Stimulated activated CD8-positive, alpha-beta memory T cell treated with anti-CD3 and anti-CD28 coated beads, Interleukin-7, amount 100 ng/mL, for 24 hours (primary cell): ENCODE results near the gene C12orf43.

Experiments used
- DNase-seq: peaks from one replicate; pipeline ENCODE4 v3.0.0-alpha.2; 2020; ENCODE audit warnings: low read depth

C12orf43 gene

GRCh38 chr12:120978296-120979219 is 37.7 kb downstream of the C12orf43 start, which contains the start of gene HNF1A:
Gene HNF1A, plus strand, starts transcription at chr12:120978543. Its CDS starts 226 bp downstream, at chr12:120978769.
- no peak for DNase-seq

GRCh38 chr12:120977531-120978295 is 38.6 kb downstream of the C12orf43 start:
- no peak for DNase-seq

GRCh38 chr12:120972870-120973543 is 43.3 kb downstream of the C12orf43 start:
- no peak for DNase-seq

- DNase-seq: no peak
Measured at GRCh38 chr12:120971299-120972180, 44.7 kb downstream of the C12orf43 start.

GRCh38 chr12:120970310-120970709 is 46.0 kb downstream of the C12orf43 start:
- DNase-seq: no peak

GRCh38 chr12:120965534-120966091 is 50.7 kb downstream of the C12orf43 start:
- no peak for DNase-seq

GRCh38 chr12:120964298-120964697 is 52.0 kb downstream of the C12orf43 start:
- no peak for DNase-seq

- DNase-seq: no peak
Measured at GRCh38 chr12:120962532-120963020, 53.7 kb downstream of the C12orf43 start.

GRCh38 chr12:120961604-120962531 is 54.4 kb downstream of the C12orf43 start:
- DNase-seq: no peak

GRCh38 chr12:120960657-120961056 is 55.6 kb downstream of the C12orf43 start:
- no peak for DNase-seq

- DNase-seq: no peak
Measured at GRCh38 chr12:120959111-120959878, 57.0 kb downstream of the C12orf43 start.

- DNase-seq: no peak
Measured at GRCh38 chr12:120956579-120957300, 59.5 kb downstream of the C12orf43 start.

GRCh38 chr12:120955232-120955631 is 61.1 kb downstream of the C12orf43 start:
- DNase-seq: no peak

- DNase-seq: no peak
Measured at GRCh38 chr12:120950807-120951206, 65.5 kb downstream of the C12orf43 start.
